H9 (cell line): ENCODE measurements around the gene GATD1. TPM values are rescaled to one million over a fixed set of nuclear protein-coding genes. Genes with fewer than 3 reads are reported as not detected.

Experiments used
- DNase-seq: peaks from one replicate; pipeline ENCODE4 v3.0.0-alpha.2; 2017
- H2AFZ ChIP-seq: one replicate; pipeline ENCODE4 v1.6.1; 2013; ENCODE audit warnings: mild to moderate bottlenecking, low read length, control low read depth, moderate library complexity
- H2AK5ac ChIP-seq: 2 replicates; pipeline ENCODE4 v1.6.1; 2013; ENCODE audit warnings: low read length, control low read depth, mixed read lengths; ENCODE audit not compliant: insufficient read length
- H2BK120ac ChIP-seq: one replicate; pipeline ENCODE4 v1.6.1; 2013; ENCODE audit warnings: low read depth, mild to moderate bottlenecking, low read length, control low read depth, inconsistent platforms; ENCODE audit not compliant: poor library complexity, severe bottlenecking
- H2BK12ac ChIP-seq: 2 replicates; pipeline ENCODE4 v1.6.1; 2013; ENCODE audit warnings: low read length, control low read depth, mixed read lengths, low read depth; ENCODE audit not compliant: insufficient read length
- H2BK15ac ChIP-seq: 2 replicates; pipeline ENCODE4 v1.6.1; 2013; ENCODE audit warnings: low read depth, low read length, control low read depth
- H2BK20ac ChIP-seq: one replicate; pipeline ENCODE4 v1.6.1; 2013; ENCODE audit warnings: low read depth, mild to moderate bottlenecking, low read length, control low read depth, inconsistent platforms; ENCODE audit not compliant: poor library complexity, severe bottlenecking
- H2BK5ac ChIP-seq: 2 replicates; pipeline ENCODE4 v1.6.1; 2013; ENCODE audit warnings: low read length, control low read depth, mixed read lengths; ENCODE audit not compliant: insufficient read length
- H3K14ac ChIP-seq: 2 replicates; pipeline ENCODE4 v1.6.1; 2013; ENCODE audit warnings: low read length, control low read depth; ENCODE audit not compliant: insufficient read depth
- H3K18ac ChIP-seq: 2 replicates; pipeline ENCODE4 v1.6.1; 2013; ENCODE audit warnings: low read depth, mild to moderate bottlenecking, mixed read lengths, low read length, control low read depth; ENCODE audit not compliant: insufficient read length
- H3K23ac ChIP-seq: 2 replicates; pipeline ENCODE4 v1.6.1; 2013; ENCODE audit warnings: low read length, control low read depth, mixed read lengths, low read depth; ENCODE audit not compliant: insufficient read length
- H3K23me2 ChIP-seq: 2 replicates; pipeline ENCODE4 v1.6.1; 2013; ENCODE audit warnings: low read depth, mild to moderate bottlenecking, mixed read lengths, low read length, control low read depth; ENCODE audit not compliant: insufficient read length, poor library complexity, severe bottlenecking
- H3K27ac ChIP-seq: 2 replicates; pipeline ENCODE4 v1.5.1; 2013; ENCODE audit warnings: low read length, control low read depth, mixed read lengths, low read depth; ENCODE audit not compliant: insufficient read length
- H3K27me3 ChIP-seq: 2 replicates; pipeline ENCODE4 v1.6.1; 2013; ENCODE audit warnings: low read length, control low read depth, inconsistent platforms; ENCODE audit not compliant: insufficient read depth
- H3K4ac ChIP-seq: 2 replicates; pipeline ENCODE4 v1.6.1; 2013; ENCODE audit warnings: low read depth, mild to moderate bottlenecking, control low read depth, inconsistent platforms, low read length, moderate library complexity
- H3K4me1 ChIP-seq: 2 replicates; pipeline ENCODE4 v1.6.1; 2013; ENCODE audit warnings: low read length, control low read depth, inconsistent platforms; ENCODE audit not compliant: insufficient read depth
- H3K4me2 ChIP-seq: 2 replicates; pipeline ENCODE4 v1.6.1; 2013; ENCODE audit warnings: low read length, control low read depth, mixed read lengths; ENCODE audit not compliant: insufficient read length, insufficient read depth
- H3K56ac ChIP-seq: 2 replicates; pipeline ENCODE4 v1.6.1; 2013; ENCODE audit warnings: low read depth, mild to moderate bottlenecking, mixed read lengths, low read length, control low read depth; ENCODE audit not compliant: insufficient read length
- H3K79me1 ChIP-seq: 2 replicates; pipeline ENCODE4 v1.6.1; 2013; ENCODE audit warnings: low read depth, mild to moderate bottlenecking, moderate library complexity, low read length, control low read depth, inconsistent platforms; ENCODE audit not compliant: insufficient read depth, poor library complexity, severe bottlenecking
- H3K79me2 ChIP-seq: 2 replicates; pipeline ENCODE4 v1.6.1; 2013; ENCODE audit warnings: low read length, control low read depth, inconsistent platforms; ENCODE audit not compliant: insufficient read depth
- H3K9ac ChIP-seq: 2 replicates; pipeline ENCODE4 v1.6.1; 2013; ENCODE audit warnings: low read length, control low read depth, mixed read lengths; ENCODE audit not compliant: insufficient read length; ENCODE audit errors: extremely low read depth
- H3K9me3 ChIP-seq: one replicate; pipeline ENCODE4 v1.6.1; 2013; ENCODE audit warnings: low read depth, low read length, inconsistent platforms; ENCODE audit not compliant: control insufficient read depth
- H3T11ph ChIP-seq: one replicate; pipeline ENCODE4 v1.6.1; 2013; ENCODE audit warnings: mild to moderate bottlenecking, low read length, control low read depth, inconsistent platforms
- H4K20me1 ChIP-seq: one replicate; pipeline ENCODE4 v1.6.1; 2013; ENCODE audit not compliant: control insufficient read depth, insufficient read length, insufficient read depth
- H4K5ac ChIP-seq: 2 replicates; pipeline ENCODE4 v1.6.1; 2013; ENCODE audit warnings: low read depth, mild to moderate bottlenecking, mixed read lengths, low read length, control low read depth; ENCODE audit not compliant: insufficient read length
- H4K8ac ChIP-seq: replicated peaks from 2 replicates; pipeline ENCODE4 v1.6.1; 2013; ENCODE audit warnings: low read length, control low read depth, mixed read lengths, low read depth; ENCODE audit not compliant: insufficient read length
- H4K91ac ChIP-seq: 2 replicates; pipeline ENCODE4 v1.6.1; 2013; ENCODE audit warnings: low read depth, mild to moderate bottlenecking, moderate library complexity, mixed read lengths, low read length, control low read depth; ENCODE audit not compliant: insufficient read length
- H3K27ac Mint-ChIP-seq, 3 experiments: 2 replicates in 2 of 3; 3 replicates in 1 of 3; pipeline ENCODE4 v1.8.0; 2020 to 2021; ENCODE audit warnings: mixed read lengths in 3 of 3, mild to moderate bottlenecking in 1 of 3, moderate library complexity in 1 of 3
- H3K27me3 Mint-ChIP-seq: 2 replicates; pipeline ENCODE4 v1.8.0; 2021; ENCODE audit warnings: low read depth, mild to moderate bottlenecking, moderate library complexity, mixed read lengths
- H3K36me3 Mint-ChIP-seq, 3 experiments: 2 replicates in 2 of 3; 3 replicates in 1 of 3; pipeline ENCODE4 v1.8.0; 2020 to 2021; ENCODE audit warnings: low read depth in 3 of 3, mixed read lengths in 3 of 3; ENCODE audit not compliant: insufficient read depth in 1 of 3
- H3K4me1 Mint-ChIP-seq, 2 experiments: 2 replicates each; pipeline ENCODE4 v1.8.0; 2020; ENCODE audit warnings: mixed read lengths in 2 of 2
- H3K4me3 Mint-ChIP-seq, 2 experiments: 2 replicates in 1 of 2; 3 replicates in 1 of 2; pipeline ENCODE4 v1.8.0; 2020 to 2021; ENCODE audit warnings: mild to moderate bottlenecking in 2 of 2, mixed read lengths in 2 of 2, moderate library complexity in 1 of 2
- H3K9me3 Mint-ChIP-seq, 2 experiments: 2 replicates in 1 of 2; 3 replicates in 1 of 2; pipeline ENCODE4 v1.8.0; 2020; ENCODE audit warnings: mild to moderate bottlenecking in 2 of 2, mixed read lengths in 2 of 2, moderate library complexity in 1 of 2
- CTCF ChIP-seq: fragments of 200-600 bp; sonication (generic); conservative IDR thresholded peaks from 3 replicates; pipeline ENCODE4 v1.8.0; 2021; ENCODE audit warnings: antibody characterized with exemption, mild to moderate bottlenecking
- WGBS: extraction: QIAGEN DNeasy Blood & Tissue Kit; methylation state at CpG from one replicate; pipeline ENCODE4 v1.1.7; 2013; ENCODE audit warnings: missing lambda C conversion rate, low lambda C conversion rate, mixed read lengths; ENCODE audit not compliant: insufficient read length; ENCODE audit errors: extremely low coverage; 5-methylcytosine and 5-hydroxymethylcytosine counted together
- total RNA-seq: library from RNA; stranded (reverse); gene quantifications from 2 replicates; pipeline ENCODE4 v1.2.1, GENCODE V29; 2021

GATD1 gene
- total RNA-seq, 1 experiment from 2014 or later, result 60.0 TPM

GRCh38 chr11:818396-819128 is 41.3 kb upstream of the GATD1 start, which contains the start of gene PNPLA2:
Gene PNPLA2 (plus strand): TSS chr11:818914. CDS start chr11:819719, 805 bp downstream.
- Histone ChIP-seq H3K9ac (peak within 1 kb of the TSS; percentile 50), H2AFZ (no peak within 1 kb of the TSS), H3K56ac (no peak within 1 kb of the TSS), H3K27me3 (no peaks in the 10 kb centered on the region), H2BK120ac (no peak within 1 kb of the TSS), H3K9me3 (no peaks in the 10 kb centered on the region), H3K4me1 (no peaks in the 10 kb centered on the region), H4K91ac (no peak within 1 kb of the TSS), H3K79me2 (no peaks in the 10 kb centered on the region), H3K79me1 (no peaks in the 10 kb centered on the region), H3K23ac (no peak within 1 kb of the TSS), H4K8ac (no peak within 1 kb of the TSS), H3K4ac (no peak within 1 kb of the TSS), H2BK5ac (no peak within 1 kb of the TSS), H3T11ph (no peak within 1 kb of the TSS), H2AK5ac (no peak within 1 kb of the TSS), H3K27ac (no peak within 1 kb of the TSS), H3K4me2 (peak within 1 kb of the TSS; percentile 46), H3K18ac (no peak within 1 kb of the TSS), H2BK20ac (no peak within 1 kb of the TSS), H2BK12ac (no peak within 1 kb of the TSS), H4K20me1 (no peaks in the 10 kb centered on the region), H4K5ac (no peak within 1 kb of the TSS), H3K14ac (no peak within 1 kb of the TSS), H2BK15ac (no peak within 1 kb of the TSS), H3K23me2 (peaks cover 5% of the 10 kb centered on the region)
- H3K9me3 Mint-ChIP-seq, result no peaks in the 10 kb centered on the region; a peak in 1 of 5 replicates
- no peak for DNase-seq
- H3K36me3 Mint-ChIP-seq, result peaks cover 2 to 14% (median 12%) of the 10 kb centered on the region in 3 experiments; a peak in 6 of 7 replicates
- peaks cover 2% of the 10 kb centered on the region; the same call in 1 of the 2 replicates for H3K27me3 Mint-ChIP-seq
- TF ChIP-seq CTCF, result no peak
- peak within 1 kb of the TSS in 2 of 3 experiments; percentile 31 to 47; a peak in 2 of 7 replicates for H3K27ac Mint-ChIP-seq
- peaks cover 10 to 21% of the 10 kb centered on the region in 2 experiments for H3K4me1 Mint-ChIP-seq
- no CpG with 5 or more reads among the region's 20 CpGs for WGBS
- H3K4me3 Mint-ChIP-seq, result peak within 1 kb of the TSS; percentile 76 to 87
